Stomach (tissue), 9 donors: ENCODE results near the gene UBE2O. TPM values are rescaled to one million over a fixed set of nuclear protein-coding genes. Genes with fewer than 3 reads are reported as not detected.

Experiments used
- DNase-seq, 2 donors: peaks; one replicate each; pipeline versions ENCODE4 v3.0.0 to v3.0.0-alpha.2; 2013 to 2019
- H3K27ac ChIP-seq, 5 donors: fragments of 200-600 bp in 4 of 5; sonication (generic) in 4 of 5; one replicate each; pipeline ENCODE4 v1.5.1; 2013 to 2019; ENCODE audit warnings: mild to moderate bottlenecking in 1 of 5, moderate library complexity in 1 of 5
- H3K27me3 ChIP-seq, 3 donors: fragments of 200-600 bp; sonication (generic); one replicate each; pipeline ENCODE4 v1.5.1; 2017 to 2019; ENCODE audit warnings: mixed run types in 1 of 3
- H3K36me3 ChIP-seq, 4 donors: fragments of 200-600 bp; sonication (generic); 1 replicate in 3 of 4; 2 replicates in 1 of 4; pipeline ENCODE4 v1.5.1; 2016 to 2019
- H3K4me1 ChIP-seq, 4 donors: fragments of 200-600 bp; sonication (generic); one replicate each; pipeline ENCODE4 v1.5.1; 2016 to 2019
- H3K4me3 ChIP-seq, 4 donors: fragments of 200-600 bp; sonication (generic) in 3 of 4; one replicate each; pipeline ENCODE4 v1.5.1; 2016 to 2019; ENCODE audit warnings: mild to moderate bottlenecking in 1 of 4
- H3K9me3 ChIP-seq, 4 donors: fragments of 200-600 bp; sonication (generic); one replicate each; pipeline ENCODE4 v1.5.1; 2016 to 2019
- CTCF ChIP-seq, 7 experiments: fragments of 450-650 bp in 4 of 7; fragments of 200-600 bp in 3 of 7; sonication (generic) in 3 of 7; IDR thresholded peaks; one replicate each; pipeline ENCODE4 v1.5.1; 2016 to 2019; ENCODE audit warnings: antibody characterized with exemption in 7 of 7, control low read depth in 2 of 7, mild to moderate bottlenecking in 1 of 7
- EP300 ChIP-seq: sonication (generic); formaldehyde crosslinking; IDR thresholded peaks from one replicate; pipeline ENCODE4 v1.6.1; 2017; ENCODE audit warnings: antibody characterized with exemption
- POLR2A ChIP-seq, 4 donors: fragments of 450-650 bp; IDR thresholded peaks; one replicate each; pipeline ENCODE4 v1.6.1; 2016; ENCODE audit warnings: antibody characterized with exemption in 4 of 4, control low read depth in 2 of 4, mild to moderate bottlenecking in 1 of 4, moderate library complexity in 1 of 4
- POLR2AphosphoS5 ChIP-seq, 3 donors: sonication (generic); formaldehyde crosslinking; IDR thresholded peaks; one replicate each; pipeline ENCODE4 v1.6.1; 2016; ENCODE audit warnings: antibody characterized with exemption in 3 of 3
- WGBS, 5 donors: extraction: QIAGEN DNeasy Blood & Tissue Kit in 3 of 5; methylation state at CpG; one replicate each; pipeline versions ENCODE4 v1.1.5 to v1.1.7; 2013 to 2018; 5-methylcytosine and 5-hydroxymethylcytosine counted together
- intact Hi-C: fragments of 100-400 bp; cut with DNase I; formaldehyde crosslinking; loops from one replicate; pipeline ENCODE4 v1.15.1; 2023; ENCODE audit warnings: low total_unique reads
- polyA plus RNA-seq, 3 donors: library from polyadenylated mRNA; stranded (reverse); fragments of 200-250 nt; gene quantifications; one replicate each; pipeline ENCODE4 v1.2.3, GENCODE V29; 2013
- total RNA-seq, 5 donors: library from RNA; depleted of rRNA; stranded (reverse); fragments of >200 nt; gene quantifications; one replicate each; pipeline versions ENCODE4 v1.1.0 to v1.2.3, GENCODE V29; 2014 to 2016
- donor health status: healthy with polysubstance abuse.
- donor health status: Bipolar disorder and iron deficiency.
- donor health status: healthy.

The UBE2O gene
- total and polyA plus RNA-seq, 8 donors: 4.6 to 32.7 (median 11.9) TPM

GRCh38 chr17:76384222-76384986 is 68.5 kb downstream of the UBE2O start, which contains the start of gene SPHK1:
Gene SPHK1 (plus strand): TSS chr17:76384609. CDS start chr17:76385645, 1,036 bp downstream.
- Histone ChIP-seq H3K4me1 (peaks cover 37 to 52% (median 46%) of the 10 kb centered on the region in 4 donors), H3K9me3 (no peaks in the 10 kb centered on the region), H3K4me3 (peak within 1 kb of the TSS; percentile 51 to 76 (median 60)), H3K27ac (peak within 1 kb of the TSS; percentile 59 to 87 (median 80)), H3K27me3 (peaks cover 0 to 29% (median 17%) of the 10 kb centered on the region in 3 donors), H3K36me3 (peaks cover 0 to 6% (median 2%) of the 10 kb centered on the region in 4 donors)
- WGBS, 5 donors: 0 to 1% (median 0%) methylated on average over 21 to 118 of the region's 118 CpGs
- intact Hi-C loops: no loop called here
- peak; percentile 75 to 90 for DNase-seq
- TF ChIP-seq CTCF (IDR thresholded peaks at IDR 0.05): no peak
- TF ChIP-seq POLR2AphosphoS5 (IDR thresholded peaks at IDR 0.05): peak in 2 of 3 donors; percentile 30 to 32

GRCh38 chr17:76383546-76384221 is 69.3 kb downstream of the UBE2O start:
- Histone ChIP-seq H3K4me3 (peak overlapping the region; percentile 51 to 76 (median 60)), H3K27ac (peak overlapping the region; percentile 59 to 87 (median 80)), H3K4me1 (peaks cover 37 to 52% (median 44%) of the 10 kb centered on the region in 4 donors), H3K27me3 (peaks cover 0 to 29% (median 17%) of the 10 kb centered on the region in 3 donors), H3K9me3 (no peaks in the 10 kb centered on the region), H3K36me3 (peaks cover 0 to 6% (median 0%) of the 10 kb centered on the region in 4 donors)
- 0 to 1% (median 0%) methylated on average over 43 to 65 of the region's 65 CpGs for WGBS, 5 donors
- intact Hi-C loops: no loop called here
- TF ChIP-seq CTCF (IDR thresholded peaks at IDR 0.05) (peak in 2 of 7 experiments; percentile 11 to 17), EP300 (no peak), POLR2AphosphoS5 (IDR thresholded peaks at IDR 0.05) (no peak), POLR2A (IDR thresholded peaks at IDR 0.05) (no peak)
- peak; percentile 37 to 79 for DNase-seq

GRCh38 chr17:76382803-76383545 is 70.0 kb downstream of the UBE2O start:
- Histone ChIP-seq H3K36me3 (peaks cover 0 to 6% (median 0%) of the 10 kb centered on the region in 4 donors), H3K27ac (peak overlapping the region in 4 of 5 donors; percentile 70 to 87 (median 83)), H3K4me1 (peaks cover 37 to 52% (median 44%) of the 10 kb centered on the region in 4 donors), H3K9me3 (no peaks in the 10 kb centered on the region), H3K27me3 (peaks cover 0 to 29% (median 17%) of the 10 kb centered on the region in 3 donors), H3K4me3 (peak overlapping the region; percentile 51 to 76 (median 60))
- DNase-seq: peak; percentile 50 to 76
- intact Hi-C loops: no loop called here
- TF ChIP-seq POLR2AphosphoS5 (IDR thresholded peaks at IDR 0.05) (no peak), EP300 (no peak), POLR2A (IDR thresholded peaks at IDR 0.05) (no peak), CTCF (IDR thresholded peaks at IDR 0.05) (no peak)
- WGBS, 5 donors: 0 to 1% (median 1%) methylated on average over 14 to 80 of the region's 80 CpGs
